NT2/D1 (cell line): ENCODE results near the gene USP7.
"Not testable (repeated sequence)": the region's sequence is repeated elsewhere in the genome, so short reads cannot be mapped to it uniquely, and the experiment has no call there.

Experiments
- YY1 ChIP-seq: IDR thresholded peaks from 2 replicates; pipeline ENCODE4 v1.6.1; 2011; ENCODE audit not compliant: insufficient read length, insufficient read depth
- ZNF274 ChIP-seq: IDR thresholded peaks from 2 replicates; pipeline ENCODE4 v1.6.1; 2011; ENCODE audit warnings: mild to moderate bottlenecking, low read depth, low read length

DNA sequence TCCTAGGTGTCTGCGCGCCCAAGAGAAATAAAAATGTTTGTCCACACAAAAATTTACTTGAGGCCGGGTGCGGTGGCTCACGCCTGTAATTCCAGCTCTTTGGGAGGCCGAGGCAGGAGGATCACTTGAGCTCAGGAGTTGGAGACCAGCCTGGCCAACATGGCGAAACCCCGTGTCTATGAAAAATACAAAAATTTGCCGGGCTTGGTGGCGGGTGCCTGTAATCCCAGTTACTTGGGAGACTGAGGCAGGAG is 93.8 kb downstream of the USP7 start:
- not testable (repeated sequence) for TF ChIP-seq ZNF274, YY1
